ENCODE measurements around the gene PAF1.

DNA sequence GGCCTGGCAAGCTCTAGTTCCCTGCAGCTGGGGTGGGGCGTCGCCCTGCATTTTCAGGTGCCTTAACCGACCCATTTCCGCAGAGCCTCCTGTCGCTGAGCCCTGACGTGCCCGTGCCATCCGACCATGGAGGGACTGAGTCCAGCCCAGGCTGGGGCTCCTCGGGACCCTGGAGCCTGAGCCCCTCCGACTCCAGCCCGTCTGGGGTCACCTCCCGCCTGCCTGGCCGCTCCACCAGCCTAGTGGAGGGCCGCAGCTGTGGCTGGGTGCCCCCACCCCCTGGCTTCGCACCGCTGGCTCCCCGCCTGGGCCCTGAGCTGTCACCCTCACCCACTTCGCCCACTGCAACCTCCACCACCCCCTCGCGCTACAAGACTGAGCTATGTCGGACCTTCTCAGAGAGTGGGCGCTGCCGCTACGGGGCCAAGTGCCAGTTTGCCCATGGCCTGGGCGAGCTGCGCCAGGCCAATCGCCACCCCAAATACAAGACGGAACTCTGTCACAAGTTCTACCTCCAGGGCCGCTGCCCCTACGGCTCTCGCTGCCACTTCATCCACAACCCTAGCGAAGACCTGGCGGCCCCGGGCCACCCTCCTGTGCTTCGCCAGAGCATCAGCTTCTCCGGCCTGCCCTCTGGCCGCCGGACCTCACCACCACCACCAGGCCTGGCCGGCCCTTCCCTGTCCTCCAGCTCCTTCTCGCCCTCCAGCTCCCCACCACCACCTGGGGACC, 16.9 kb upstream of the PAF1 start:
- no peak for TF ChIP-seq TCF4 (CRISPR knock-in tag; IDR thresholded peaks at IDR 0.05; ENCODE audit: borderline replicate concordance)
- TF ChIP-seq, protein P1, sequence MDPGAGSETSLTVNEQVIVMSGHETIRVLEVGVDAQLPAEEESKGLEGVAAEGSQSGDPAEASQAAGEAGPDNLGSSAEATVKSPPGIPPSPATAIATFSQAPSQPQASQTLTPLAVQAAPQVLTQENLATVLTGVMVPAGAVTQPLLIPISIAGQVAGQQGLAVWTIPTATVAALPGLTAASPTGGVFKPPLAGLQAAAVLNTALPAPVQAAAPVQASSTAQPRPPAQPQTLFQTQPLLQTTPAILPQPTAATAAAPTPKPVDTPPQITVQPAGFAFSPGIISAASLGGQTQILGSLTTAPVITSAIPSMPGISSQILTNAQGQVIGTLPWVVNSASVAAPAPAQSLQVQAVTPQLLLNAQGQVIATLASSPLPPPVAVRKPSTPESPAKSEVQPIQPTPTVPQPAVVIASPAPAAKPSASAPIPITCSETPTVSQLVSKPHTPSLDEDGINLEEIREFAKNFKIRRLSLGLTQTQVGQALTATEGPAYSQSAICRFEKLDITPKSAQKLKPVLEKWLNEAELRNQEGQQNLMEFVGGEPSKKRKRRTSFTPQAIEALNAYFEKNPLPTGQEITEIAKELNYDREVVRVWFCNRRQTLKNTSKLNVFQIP (CRISPR knock-in tag; IDR thresholded peaks at IDR 0.05; ENCODE audit: borderline replicate concordance, low read depth): no peak
- no peak for TF ChIP-seq ZFP3 (CRISPR knock-in tag; IDR thresholded peaks at IDR 0.05)
- TF ChIP-seq ZFP30 (CRISPR knock-in tag; IDR thresholded peaks at IDR 0.05): no peak
- TF ChIP-seq, protein P2, sequence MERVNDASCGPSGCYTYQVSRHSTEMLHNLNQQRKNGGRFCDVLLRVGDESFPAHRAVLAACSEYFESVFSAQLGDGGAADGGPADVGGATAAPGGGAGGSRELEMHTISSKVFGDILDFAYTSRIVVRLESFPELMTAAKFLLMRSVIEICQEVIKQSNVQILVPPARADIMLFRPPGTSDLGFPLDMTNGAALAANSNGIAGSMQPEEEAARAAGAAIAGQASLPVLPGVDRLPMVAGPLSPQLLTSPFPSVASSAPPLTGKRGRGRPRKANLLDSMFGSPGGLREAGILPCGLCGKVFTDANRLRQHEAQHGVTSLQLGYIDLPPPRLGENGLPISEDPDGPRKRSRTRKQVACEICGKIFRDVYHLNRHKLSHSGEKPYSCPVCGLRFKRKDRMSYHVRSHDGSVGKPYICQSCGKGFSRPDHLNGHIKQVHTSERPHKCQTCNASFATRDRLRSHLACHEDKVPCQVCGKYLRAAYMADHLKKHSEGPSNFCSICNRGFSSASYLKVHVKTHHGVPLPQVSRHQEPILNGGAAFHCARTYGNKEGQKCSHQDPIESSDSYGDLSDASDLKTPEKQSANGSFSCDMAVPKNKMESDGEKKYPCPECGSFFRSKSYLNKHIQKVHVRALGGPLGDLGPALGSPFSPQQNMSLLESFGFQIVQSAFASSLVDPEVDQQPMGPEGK (CRISPR knock-in tag; IDR thresholded peaks at IDR 0.05; ENCODE audit: borderline replicate concordance): no peak
- TF ChIP-seq ESRRG (CRISPR knock-in tag; IDR thresholded peaks at IDR 0.05): no peak
